ENCODE results near the gene ACBD6. TPM values are rescaled to one million over a fixed set of nuclear protein-coding genes. Genes with fewer than 3 reads are reported as not detected.

ACBD6 gene
- polyA plus RNA-seq, 1 experiment = 49.0 TPM

- POLR2A ChIA-PET = no interaction called here
- Histone ChIP-seq H3K4me3 (ENCODE audit: low read depth, low read length) (no peak overlapping the region), H3K36me3 (ENCODE audit: control insufficient read depth, insufficient read depth, low read length) (no peaks in the 10 kb centered on the region), H3K27me3 (ENCODE audit: control insufficient read depth, insufficient read depth, low read length) (no peaks in the 10 kb centered on the region; the same call in 1 of the 2 replicates)
- TF ChIP-seq CTCF (IDR thresholded peaks at IDR 0.05; ENCODE audit: insufficient read depth, low read depth, low read length) = no peak
- CTCF ChIA-PET = interaction anchor here (0.9 to 1.8 kb wide), 4 partner anchors 12 to 229 kb away, joined by 3 to 10 read pairs (median 5); no protein-coding TSS in a partner anchor
- no peak for DNase-seq (ENCODE audit: low read depth)
Measured at GRCh38 chr1:180249725-180250498, 252.5 kb downstream of the ACBD6 start.

DNA sequence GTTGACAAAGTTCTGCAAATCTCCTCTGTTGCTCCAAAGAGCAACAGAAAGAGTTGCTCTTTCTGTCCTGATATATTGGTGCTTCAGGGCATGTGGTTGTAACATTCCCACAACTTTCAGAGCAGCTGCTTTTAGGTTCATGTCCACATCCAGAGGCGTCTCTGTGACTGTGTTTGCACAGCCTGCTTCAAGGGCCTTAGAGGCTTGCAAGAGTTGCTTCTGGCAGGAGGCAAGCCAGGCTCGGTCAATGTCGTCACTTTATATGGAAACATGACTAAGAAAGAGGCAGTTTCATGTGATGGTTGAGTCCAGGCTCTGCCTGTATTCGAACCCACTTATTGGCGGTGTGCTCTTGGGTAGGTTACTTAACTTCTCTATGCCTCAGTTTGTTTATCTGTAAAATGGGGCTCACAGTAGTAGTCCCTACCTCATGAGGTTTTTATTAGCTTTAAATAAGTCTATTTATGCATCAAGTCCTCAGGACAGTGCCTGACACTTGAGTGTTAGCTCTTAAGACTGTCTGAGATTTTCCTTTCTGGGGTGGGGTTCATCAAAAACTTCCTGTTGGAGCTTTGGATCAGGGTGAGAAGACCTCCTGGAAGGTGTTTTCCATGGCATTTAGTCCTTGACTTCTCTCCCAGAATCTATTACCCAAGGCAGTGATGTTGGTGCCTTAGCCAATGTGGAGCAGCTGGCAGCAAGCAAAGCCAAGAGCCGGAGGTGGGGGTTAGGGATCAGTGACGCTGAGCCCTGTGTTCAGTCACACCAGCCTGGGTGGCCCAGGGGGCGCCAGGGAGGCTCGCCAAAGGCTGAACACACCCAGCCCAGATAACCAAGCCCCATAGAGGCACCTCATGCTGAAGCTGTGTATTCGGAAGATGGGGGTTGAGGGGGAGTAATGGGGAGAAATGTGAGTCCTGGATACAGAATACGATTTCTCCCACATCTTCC lies 253.4 kb downstream of the ACBD6 start:
- H3K36me3 ChIP-seq (ENCODE audit: control insufficient read depth, insufficient read depth, low read length) = no peaks in the 10 kb centered on the region
- no peaks in the 10 kb centered on the region; the same call in 1 of the 2 replicates for H3K27me3 ChIP-seq (ENCODE audit: control insufficient read depth, insufficient read depth, low read length)
- TF ChIP-seq CTCF (IDR thresholded peaks at IDR 0.05; ENCODE audit: insufficient read depth, low read depth, low read length) = 0 out of 2 replicates have a peak, but pooled peaks have one; percentile 2
- ChIA-PET POLR2A (no interaction called here), CTCF (interaction anchor here (0.9 to 1.8 kb wide), 4 partner anchors 13 to 230 kb away, joined by 3 to 10 read pairs (median 5); no protein-coding TSS in a partner anchor)
- no peak overlapping the region for H3K4me3 ChIP-seq (ENCODE audit: low read depth, low read length)
- DNase-seq (ENCODE audit: low read depth) = no peak

- CTCF ChIA-PET = interaction anchor here (0.7 to 1.8 kb wide), 3 partner anchors 17 to 235 kb away, joined by 3 to 7 read pairs (median 3); no protein-coding TSS in a partner anchor
- POLR2A ChIA-PET = no interaction called here
- no peak for DNase-seq (ENCODE audit: low read depth)
- Histone ChIP-seq H3K4me3 (ENCODE audit: low read depth, low read length) (no peak overlapping the region), H3K36me3 (ENCODE audit: control insufficient read depth, insufficient read depth, low read length) (no peaks in the 10 kb centered on the region), H3K27me3 (ENCODE audit: control insufficient read depth, insufficient read depth, low read length) (peaks cover 2% of the 10 kb centered on the region)
- no peak for TF ChIP-seq CTCF (IDR thresholded peaks at IDR 0.05; ENCODE audit: insufficient read depth, low read depth, low read length)
Measured at GRCh38 chr1:180248176-180248575, 254.2 kb downstream of the ACBD6 start.

- Histone ChIP-seq H3K27me3 (ENCODE audit: control insufficient read depth, insufficient read depth, low read length) (peaks cover 2% of the 10 kb centered on the region), H3K4me3 (ENCODE audit: low read depth, low read length) (no peak overlapping the region), H3K36me3 (ENCODE audit: control insufficient read depth, insufficient read depth, low read length) (no peaks in the 10 kb centered on the region)
- POLR2A ChIA-PET = no interaction called here
- DNase-seq (ENCODE audit: low read depth) = no peak
- CTCF ChIA-PET = interaction anchor here (0.7 to 1.4 kb wide), 3 partner anchors 16 to 236 kb away, joined by 3 to 5 read pairs (median 3); no protein-coding TSS in a partner anchor
- TF ChIP-seq CTCF (IDR thresholded peaks at IDR 0.05; ENCODE audit: insufficient read depth, low read depth, low read length) = no peak
Measured at GRCh38 chr1:180247580-180247979, 254.8 kb downstream of the ACBD6 start.

Measured in BJ (cell line).